H54 (cell line): Measurements from ENCODE around the gene GRID1.

Experiments
- DNase-seq: peaks from one replicate; pipeline ENCODE4 v3.0.0; 2011; ENCODE audit warnings: low spot score, mixed read lengths; ENCODE audit not compliant: insufficient read length
- FAIRE-seq: peaks from 3 replicates; lab custom pipeline; 2011; peaks lifted over from hg19 to GRCh38; lab: Jason Lieb, UNC
- POLR2A ChIP-seq: IDR thresholded peaks from 2 replicates; pipeline ENCODE4 v1.6.1; 2011; ENCODE audit warnings: low read depth, mild to moderate bottlenecking, low read length

Gene GRID1

DNA sequence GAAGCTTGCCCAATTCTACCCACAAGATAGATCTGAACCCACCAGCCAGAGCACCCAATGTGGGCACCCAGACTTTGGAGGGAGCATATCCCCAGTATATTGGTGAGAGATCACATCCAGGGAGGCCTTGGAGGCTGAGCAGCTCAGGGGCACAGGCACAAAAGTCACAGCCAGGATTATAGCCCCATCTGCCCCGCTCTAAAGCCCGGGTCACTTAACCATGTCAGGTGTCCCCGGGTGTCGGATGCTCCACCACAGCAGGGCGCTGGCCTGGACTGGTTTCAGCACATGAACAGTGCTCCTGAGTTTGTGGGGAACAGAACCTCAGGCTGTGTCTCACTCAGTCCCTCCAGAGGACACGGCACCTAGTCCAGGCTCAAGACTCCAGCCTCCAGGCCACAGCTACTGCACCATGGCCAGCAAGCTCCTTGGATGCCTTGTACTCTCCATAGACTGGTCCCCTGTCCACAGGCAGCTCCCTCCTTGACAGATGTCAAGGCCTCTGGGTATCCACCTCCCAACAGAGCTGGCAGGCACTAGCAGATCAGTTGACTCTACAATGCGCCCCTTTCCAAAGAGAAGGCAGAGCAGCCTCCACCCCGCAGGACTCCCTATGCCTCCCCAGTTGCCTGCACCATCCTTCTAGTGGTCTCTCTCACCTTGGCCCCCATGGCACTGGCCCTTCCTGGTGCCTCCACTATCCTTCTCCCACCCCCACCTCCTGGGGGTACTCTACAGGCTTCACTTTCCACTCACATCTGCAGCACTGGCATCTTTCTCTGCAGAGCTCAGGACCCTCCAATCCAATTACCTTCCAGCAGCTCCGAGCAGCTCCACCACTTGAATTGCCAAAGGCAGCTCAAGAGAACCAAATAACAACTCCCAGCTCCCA is 306.0 kb downstream of the GRID1 start:
- TF ChIP-seq POLR2A: no peak
- DNase-seq: no peak
- FAIRE-seq: no peak

DNA sequence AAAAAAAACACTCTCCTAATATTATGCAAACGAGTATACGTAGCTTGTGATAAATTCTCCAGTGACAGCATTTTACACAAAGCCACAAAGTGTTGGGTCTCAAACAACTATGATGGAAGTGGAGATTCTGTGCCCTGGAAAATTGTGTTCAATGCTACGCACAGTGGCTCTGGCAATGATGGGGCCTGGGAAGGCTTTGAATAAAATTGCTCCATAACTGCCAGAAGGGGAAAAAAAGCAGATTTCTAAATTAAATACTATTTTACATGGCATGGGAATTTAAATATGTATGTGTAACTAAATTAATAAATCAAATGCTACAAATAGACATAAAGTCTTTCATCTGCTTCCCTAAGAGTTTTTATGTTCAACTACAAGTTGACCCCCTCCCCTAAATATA is 306.7 kb downstream of the GRID1 start:
- TF ChIP-seq POLR2A: no peak
- no peak for FAIRE-seq
- DNase-seq: no peak

DNA sequence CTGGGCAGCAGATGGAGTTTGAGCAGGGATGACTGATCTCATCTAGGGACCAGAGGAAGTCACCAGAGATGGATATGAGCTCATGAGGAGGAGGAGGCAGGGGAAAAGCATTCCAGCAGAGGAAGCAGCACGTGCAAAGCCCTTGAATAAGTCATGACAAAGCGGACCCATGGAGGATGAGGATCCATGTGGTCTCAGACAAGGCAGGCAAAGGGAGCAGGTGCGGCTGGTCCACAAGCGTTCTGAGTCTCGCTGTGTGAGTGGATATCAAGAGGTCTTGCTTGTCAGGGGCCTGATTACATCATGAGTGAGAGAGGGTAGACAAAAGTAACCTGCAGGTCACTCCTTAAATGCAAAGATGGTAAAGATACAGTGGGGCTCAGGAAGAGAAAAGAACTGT is 307.6 kb downstream of the GRID1 start:
- FAIRE-seq (no peak), DNase-seq (no peak)
- no peak for TF ChIP-seq POLR2A

DNA sequence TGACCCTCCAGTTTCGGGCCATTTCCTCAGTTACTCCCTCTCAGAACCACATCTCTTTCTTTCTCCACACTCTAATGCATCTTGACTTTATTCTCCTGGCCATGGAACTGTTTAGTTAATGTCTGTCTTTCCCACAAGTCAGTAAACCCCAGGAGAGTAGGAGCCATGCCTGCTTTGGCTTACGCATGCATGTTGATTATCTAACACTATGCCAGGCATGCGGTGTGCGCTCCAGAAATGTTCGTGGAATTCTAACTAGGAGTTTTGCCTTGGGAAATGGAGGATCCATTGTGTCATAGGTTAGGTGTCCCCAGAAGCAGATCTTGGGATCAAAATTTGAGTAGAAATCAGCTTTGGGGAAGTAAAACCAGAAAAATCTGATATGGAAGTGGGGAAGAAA is 308.9 kb downstream of the GRID1 start:
- no peak for TF ChIP-seq POLR2A
- FAIRE-seq (no peak), DNase-seq (no peak)

DNA sequence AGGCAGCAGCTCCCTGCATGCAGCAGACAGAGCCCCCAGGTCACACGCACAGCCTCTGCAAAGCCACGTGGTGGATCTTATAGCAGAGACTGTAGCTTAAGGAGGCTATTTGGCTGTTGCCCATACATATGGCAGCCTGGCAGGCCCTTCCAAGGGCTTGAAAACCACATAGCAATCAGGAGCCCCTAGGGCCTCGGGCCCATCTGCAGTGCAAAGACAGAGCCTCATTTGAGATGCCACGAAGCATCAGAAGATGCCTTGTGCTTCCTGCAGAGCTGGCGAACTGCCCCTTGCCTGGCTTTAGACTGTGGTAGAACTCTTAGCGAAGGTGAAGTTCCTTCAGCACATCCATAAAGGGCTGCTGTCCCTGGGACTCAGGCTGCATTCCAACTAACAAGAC is 309.9 kb downstream of the GRID1 start:
- TF ChIP-seq POLR2A: no peak
- DNase-seq (no peak), FAIRE-seq (no peak)

DNA sequence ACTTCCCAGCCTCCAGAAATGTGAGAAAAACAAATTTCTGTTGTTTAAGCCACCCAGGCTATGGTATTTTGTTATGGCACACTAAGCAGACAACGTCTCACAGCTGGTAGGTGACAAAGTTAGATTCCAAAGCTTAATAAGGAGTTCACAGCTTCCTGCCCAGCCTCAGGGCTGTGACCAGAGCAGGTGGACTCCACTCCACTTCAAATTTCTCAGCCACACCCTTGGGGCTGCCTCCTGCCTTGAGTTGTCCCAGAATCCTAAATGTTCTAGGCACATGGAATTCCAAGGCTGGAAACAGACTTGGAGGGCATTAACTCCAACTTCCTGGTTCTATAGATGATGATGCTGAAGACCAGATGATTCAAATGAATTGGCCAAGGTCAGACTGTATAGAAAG is 310.7 kb downstream of the GRID1 start:
- no peak for DNase-seq
- FAIRE-seq: no peak
- TF ChIP-seq POLR2A: no peak

DNA sequence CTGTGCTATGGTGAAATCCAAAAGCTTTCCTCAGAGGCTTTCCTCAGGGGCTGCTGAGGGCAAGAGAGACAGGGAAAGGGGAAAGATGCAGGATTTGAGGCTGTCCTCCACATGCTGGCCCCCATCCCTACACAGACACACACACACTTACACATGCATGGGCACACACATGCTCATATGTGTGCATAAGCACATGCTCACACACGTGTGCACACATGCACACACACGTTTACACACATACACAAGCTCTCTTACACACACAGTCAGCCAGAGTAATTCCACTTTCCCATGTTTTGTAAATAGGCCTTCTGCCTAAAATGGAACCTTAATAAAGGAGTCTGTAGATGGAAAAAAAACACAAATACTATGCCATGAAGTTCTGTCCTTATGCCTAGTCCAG is 312.9 kb downstream of the GRID1 start:
- TF ChIP-seq POLR2A: no peak
- DNase-seq (no peak), FAIRE-seq (no peak)

DNA sequence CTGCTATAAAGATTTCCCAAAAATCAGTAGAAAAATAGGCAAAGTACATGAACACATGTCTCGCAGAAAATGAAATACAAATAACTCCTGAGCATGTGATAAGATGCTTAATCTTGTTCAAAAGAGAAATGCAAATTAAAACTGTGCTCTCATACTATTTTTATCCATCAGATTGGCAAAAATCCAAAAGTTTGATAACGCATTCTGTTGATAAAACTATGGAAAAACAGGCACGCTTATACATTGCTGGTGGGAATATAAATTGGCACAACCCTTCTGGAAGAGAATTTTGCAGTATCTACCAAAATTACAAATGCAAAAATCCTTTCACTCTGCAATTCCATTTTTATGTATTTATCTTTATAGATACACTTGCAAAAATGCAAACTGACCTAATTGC is 315.0 kb downstream of the GRID1 start:
- TF ChIP-seq POLR2A: no peak
- DNase-seq (no peak), FAIRE-seq (no peak)

DNA sequence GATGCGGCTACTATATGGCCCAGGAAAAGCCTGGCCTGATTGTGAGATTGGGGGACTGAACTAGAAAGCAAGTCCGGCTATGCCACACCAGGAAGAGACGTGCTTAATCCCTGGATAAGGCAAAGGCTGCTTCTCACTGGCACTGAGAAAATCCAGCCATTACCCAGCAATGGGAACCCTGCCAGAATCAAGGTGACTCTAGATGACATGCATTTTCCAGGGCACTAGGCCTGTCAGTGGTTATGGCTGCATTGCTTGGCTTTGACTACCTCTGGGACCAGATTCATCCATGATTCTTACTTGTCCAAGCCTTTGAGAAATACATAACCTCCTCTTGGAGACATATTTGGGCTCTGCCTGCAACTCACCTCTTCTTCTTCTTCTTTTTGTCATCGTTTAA is 317.2 kb downstream of the GRID1 start:
- DNase-seq: no peak
- FAIRE-seq: no peak
- no peak for TF ChIP-seq POLR2A

DNA sequence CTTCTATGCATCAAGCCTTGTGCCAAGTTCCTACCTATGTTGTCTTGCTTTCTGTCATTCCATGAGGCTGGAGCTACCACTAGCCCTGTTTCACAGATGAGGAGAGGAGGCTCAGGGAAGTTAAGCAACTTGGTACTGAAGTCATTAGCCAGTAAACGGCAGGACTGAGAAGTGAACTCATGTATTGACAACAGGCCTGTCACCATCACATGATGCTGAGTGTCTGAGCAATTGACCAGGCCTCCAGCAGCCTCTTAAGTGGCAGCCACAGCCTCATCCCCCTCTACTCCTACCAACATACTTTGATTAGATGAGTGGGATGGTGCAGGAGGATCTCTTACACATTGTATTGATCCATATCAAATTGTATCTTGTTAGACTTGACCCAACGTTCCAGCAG is 317.6 kb downstream of the GRID1 start:
- DNase-seq (no peak), FAIRE-seq (no peak)
- no peak for TF ChIP-seq POLR2A

- no peak for TF ChIP-seq POLR2A
- FAIRE-seq (no peak), DNase-seq (no peak)
Observed at GRCh38 chr10:86048571-86048970, 318.0 kb downstream of the GRID1 start.

GRCh38 chr10:86047588-86047987 is 319.0 kb downstream of the GRID1 start:
- no peak for FAIRE-seq
- no peak for DNase-seq
- TF ChIP-seq POLR2A: no peak

DNA sequence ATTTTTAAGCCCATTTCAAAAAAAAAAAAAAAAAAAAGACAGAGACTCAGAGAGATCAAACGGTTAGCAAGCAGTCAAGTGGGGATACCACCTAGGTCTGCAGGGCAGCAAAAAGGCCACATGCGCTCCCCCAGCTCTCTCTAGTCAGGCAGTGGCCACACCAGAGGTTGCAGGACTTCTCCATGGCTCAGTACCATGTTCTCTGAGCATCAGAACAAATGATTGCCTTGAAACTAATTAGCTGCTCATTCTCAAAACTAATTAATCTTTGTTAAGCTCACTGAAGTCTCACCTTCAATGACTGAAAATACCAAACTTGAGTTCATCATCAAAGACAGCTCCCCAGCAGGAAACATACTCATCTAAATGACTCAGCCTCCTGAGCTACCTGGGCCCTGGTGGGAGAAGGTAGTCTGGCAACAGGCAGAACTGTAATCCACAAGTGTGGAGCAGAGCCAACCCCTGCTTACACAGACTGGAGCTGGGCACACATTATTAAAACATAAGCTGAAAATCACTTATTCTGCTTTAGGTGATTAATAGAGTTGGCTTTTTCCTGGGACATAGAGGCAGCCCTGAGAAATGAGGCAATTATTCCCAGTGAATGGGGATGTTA is 319.6 kb downstream of the GRID1 start:
- DNase-seq (no peak), FAIRE-seq (no peak)
- no peak for TF ChIP-seq POLR2A

DNA sequence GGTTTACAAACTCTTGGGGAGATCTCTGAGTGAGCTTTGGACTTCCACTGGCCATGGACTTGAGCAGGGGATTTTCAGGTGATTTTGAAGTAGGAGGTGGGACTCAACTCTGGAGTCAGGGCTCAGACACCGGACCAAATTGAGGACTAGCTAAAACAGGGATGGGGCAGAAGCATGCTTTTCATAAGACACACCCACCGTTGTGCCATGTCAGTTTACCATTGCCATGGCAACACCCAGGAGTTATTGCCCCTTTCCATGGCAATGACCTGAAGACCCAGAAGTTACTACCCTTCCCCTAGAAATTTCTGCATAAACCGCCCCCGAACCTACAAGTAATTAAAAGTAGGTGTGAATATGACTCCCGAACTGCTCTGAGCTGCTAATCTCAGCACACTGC is 320.7 kb downstream of the GRID1 start:
- TF ChIP-seq POLR2A: no peak
- FAIRE-seq: no peak

DNA sequence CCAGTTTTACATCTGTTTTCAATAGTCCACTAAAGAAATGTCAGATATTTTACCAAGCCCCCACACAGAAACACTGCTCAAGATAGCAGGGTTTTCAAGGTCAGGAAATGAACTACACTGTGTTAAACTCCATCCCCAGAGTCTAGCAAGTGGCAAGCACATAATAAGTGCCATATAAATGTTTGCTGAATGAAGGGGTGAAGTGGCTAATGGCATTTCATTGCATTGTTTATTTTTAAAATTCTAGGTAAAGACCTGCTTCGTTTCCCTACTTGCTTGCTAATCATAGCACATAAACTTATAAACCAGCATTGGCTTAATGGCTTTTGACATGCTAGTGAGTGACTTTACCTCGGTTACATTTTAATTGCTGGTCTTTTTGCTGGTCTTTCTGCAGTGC is 322.6 kb downstream of the GRID1 start:
- no peak for TF ChIP-seq POLR2A
- FAIRE-seq (no peak), DNase-seq (no peak)

More for the DNA sequence above, 320.7 kb downstream of the GRID1 start:
- DNase-seq: no peak
